ENCODE results near the gene TRPV3.

DNA sequence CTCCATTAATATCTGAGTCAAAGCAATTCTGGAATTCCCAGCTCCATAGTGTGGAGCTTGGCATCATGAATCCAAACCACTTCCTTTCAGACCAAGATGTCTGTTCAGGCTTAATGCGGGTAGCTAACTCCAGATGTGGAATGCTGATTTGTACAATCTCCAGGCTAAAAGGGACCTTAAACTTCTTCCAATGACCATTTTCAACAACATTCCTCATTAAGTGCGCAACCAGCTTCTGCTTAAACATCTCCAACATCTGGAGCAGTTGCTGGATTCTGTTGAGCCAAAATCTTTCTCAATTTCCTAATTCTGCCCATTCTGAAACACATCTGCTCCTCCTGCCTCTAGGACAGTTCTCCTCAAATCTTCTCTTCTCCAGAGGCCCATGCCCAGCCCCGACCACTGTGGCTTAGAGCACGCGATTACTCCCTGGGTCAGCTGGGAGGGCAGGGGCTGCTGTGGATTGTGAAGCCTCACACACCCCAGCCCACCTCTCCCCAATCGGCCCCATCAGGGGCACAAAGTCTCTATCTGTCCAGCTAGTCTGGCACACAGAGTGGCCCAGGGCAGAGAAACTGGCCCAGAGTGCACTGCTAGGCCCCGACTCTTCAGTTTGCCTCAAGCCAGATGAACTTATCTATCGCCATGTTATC is 45.6 kb downstream of the TRPV3 start:
- TF ChIP-seq MAFF (IDR thresholded peaks at IDR 0.05; ENCODE audit: low read depth, low read length) (no peak), POLR2A (IDR thresholded peaks at IDR 0.05; ENCODE audit: insufficient read depth in 1 of 2, low read depth in 2 of 2, low read length in 2 of 2) (no peak)
- TF ChIP-seq, protein P1, sequence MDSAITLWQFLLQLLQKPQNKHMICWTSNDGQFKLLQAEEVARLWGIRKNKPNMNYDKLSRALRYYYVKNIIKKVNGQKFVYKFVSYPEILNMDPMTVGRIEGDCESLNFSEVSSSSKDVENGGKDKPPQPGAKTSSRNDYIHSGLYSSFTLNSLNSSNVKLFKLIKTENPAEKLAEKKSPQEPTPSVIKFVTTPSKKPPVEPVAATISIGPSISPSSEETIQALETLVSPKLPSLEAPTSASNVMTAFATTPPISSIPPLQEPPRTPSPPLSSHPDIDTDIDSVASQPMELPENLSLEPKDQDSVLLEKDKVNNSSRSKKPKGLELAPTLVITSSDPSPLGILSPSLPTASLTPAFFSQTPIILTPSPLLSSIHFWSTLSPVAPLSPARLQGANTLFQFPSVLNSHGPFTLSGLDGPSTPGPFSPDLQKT (CRISPR knock-in tag; IDR thresholded peaks at IDR 0.05; ENCODE audit: borderline replicate concordance): no peak
